B cell (primary cell): ENCODE measurements around the gene LRP1. TPM values are rescaled to one million over a fixed set of nuclear protein-coding genes. Genes with fewer than 3 reads are reported as not detected.

Experiments used
- ATAC-seq: fragments of 200-7000 bp; cut with Tn5 transposase; one replicate; pipeline ENCODE4 v1.10.0; 2021; ENCODE audit warnings: low read depth, mild to moderate bottlenecking, moderate number of reproducible peaks, moderate library complexity
- CTCF ChIA-PET: fragments of 350-600 bp; sonication (Branson Sonifier 250); formaldehyde crosslinking; loops from one replicate; lab custom pipeline; 2021; ENCODE audit warnings: antibody characterized with exemption, inconsistent platforms; lab: Charles Lee
- POLR2A ChIA-PET: fragments of 350-600 bp; sonication (Branson Sonifier 250); formaldehyde crosslinking; loops from one replicate; lab custom pipeline; 2021; ENCODE audit warnings: antibody characterized with exemption; lab: Charles Lee
- DNase-seq: peaks from one replicate; pipeline ENCODE4 v3.0.0; 2013
- H2AFZ ChIP-seq: 2 replicates; pipeline ENCODE4 v1.6.1; 2012; ENCODE audit warnings: mild to moderate bottlenecking, low read depth, low read length; ENCODE audit not compliant: insufficient read depth, poor library complexity, severe bottlenecking
- H3K27ac ChIP-seq, 2 donors: 1 replicate in 1 of 2; 2 replicates in 1 of 2; pipeline ENCODE4 v1.5.1; 2012 to 2013; ENCODE audit warnings: low read length in 2 of 2, mild to moderate bottlenecking in 2 of 2, moderate library complexity in 1 of 2
- H3K27me3 ChIP-seq, 4 experiments: fragments of 200-600 bp in 1 of 4; sonication (generic) in 1 of 4; replicated peaks in 1 of 4; 1 replicate in 2 of 4; 2 replicates in 2 of 4; pipeline versions ENCODE4 v1.6.1 to v1.7.0; 2013 to 2016; ENCODE audit warnings: low read length in 3 of 4, mild to moderate bottlenecking in 2 of 4, mixed read lengths in 1 of 4, moderate library complexity in 1 of 4; ENCODE audit not compliant: insufficient read depth in 4 of 4, control insufficient read depth in 3 of 4; ENCODE audit errors: control extremely low read depth in 1 of 4
- H3K36me3 ChIP-seq, 2 experiments: replicated peaks in 1 of 2; 1 replicate in 1 of 2; 2 replicates in 1 of 2; pipeline versions ENCODE4 v1.6.1 to v1.7.1; 2013; ENCODE audit warnings: low read length in 1 of 2; ENCODE audit not compliant: insufficient read depth in 2 of 2, control insufficient read depth in 1 of 2; ENCODE audit errors: control extremely low read depth in 1 of 2, extremely low read depth in 1 of 2
- H3K4me1 ChIP-seq, 2 donors: fragments of 200-600 bp in 1 of 2; sonication (generic) in 1 of 2; 1 replicate in 1 of 2; 2 replicates in 1 of 2; pipeline versions ENCODE4 v1.5.1 to v1.6.1; 2013 to 2017; ENCODE audit warnings: low read length in 2 of 2; ENCODE audit not compliant: control insufficient read depth in 2 of 2, insufficient read depth in 2 of 2
- H3K4me2 ChIP-seq: replicated peaks from 2 replicates; pipeline ENCODE3; 2012; ENCODE audit warnings: mild to moderate bottlenecking, low read depth, low read length; ENCODE audit not compliant: poor library complexity, severe bottlenecking
- H3K4me3 ChIP-seq, 5 experiments: fragments of 200-600 bp in 1 of 5; sonication (generic) in 1 of 5; 1 replicate in 3 of 5; 2 replicates in 2 of 5; pipeline versions ENCODE4 v1.5.1 to v1.7.0; 2011 to 2016; ENCODE audit warnings: low read length in 4 of 5, mild to moderate bottlenecking in 4 of 5, low read depth in 2 of 5, control low read depth in 1 of 5, moderate library complexity in 1 of 5; ENCODE audit not compliant: insufficient read depth in 1 of 5; ENCODE audit errors: control extremely low read depth in 1 of 5, extremely low read depth in 1 of 5
- H3K79me2 ChIP-seq: fragments of 200-600 bp; sonication (generic); one replicate; pipeline ENCODE4 v1.6.0; 2016; ENCODE audit warnings: low read length; ENCODE audit not compliant: control insufficient read depth, insufficient read depth
- H3K9ac ChIP-seq: fragments of 200-600 bp; sonication (generic); 2 replicates; pipeline ENCODE4 v1.6.1; 2017; ENCODE audit warnings: mild to moderate bottlenecking, low read length, moderate library complexity
- H3K9me3 ChIP-seq, 3 donors: one replicate each; pipeline versions ENCODE4 v1.6.1 to v1.7.1; 2013; ENCODE audit warnings: low read length in 2 of 3; ENCODE audit not compliant: control insufficient read depth in 2 of 3, insufficient read depth in 1 of 3; ENCODE audit errors: control extremely low read depth in 1 of 3
- H4K20me1 ChIP-seq: 2 replicates; pipeline ENCODE4 v1.6.0; 2012; ENCODE audit warnings: mild to moderate bottlenecking, low read length; ENCODE audit not compliant: insufficient read depth, control insufficient read depth, poor library complexity, severe bottlenecking
- H3K27ac Mint-ChIP-seq: one replicate; pipeline ENCODE4 v1.8.0; 2021; ENCODE audit warnings: mixed read lengths
- H3K27me3 Mint-ChIP-seq: one replicate; pipeline ENCODE4 v1.8.0; 2021; ENCODE audit warnings: mixed read lengths
- H3K4me1 Mint-ChIP-seq: one replicate; pipeline ENCODE4 v1.8.0; 2021; ENCODE audit warnings: mixed read lengths
- H3K4me3 Mint-ChIP-seq: one replicate; pipeline ENCODE4 v1.8.0; 2021; ENCODE audit warnings: mixed read lengths
- H3K9me3 Mint-ChIP-seq: one replicate; pipeline ENCODE4 v1.8.0; 2022; ENCODE audit warnings: mixed read lengths; ENCODE audit not compliant: insufficient read depth
- EZH2 ChIP-seq: IDR thresholded peaks from 2 replicates; pipeline ENCODE4 v1.6.1; 2012; ENCODE audit warnings: borderline replicate concordance, low read depth, mild to moderate bottlenecking, moderate library complexity, low read length; ENCODE audit not compliant: insufficient read depth, poor library complexity, severe bottlenecking
- WGBS: methylation state at CpG from one replicate; pipeline ENCODE4 v1.1.5; 2013; ENCODE audit warnings: missing lambda C conversion rate; ENCODE audit not compliant: insufficient coverage; 5-methylcytosine and 5-hydroxymethylcytosine counted together
- intact Hi-C: fragments of 100-400 bp; cut with micrococcal nuclease; formaldehyde crosslinking; loops from one replicate; pipeline ENCODE4 v1.10.0; 2022
- polyA plus RNA-seq: library from polyadenylated mRNA; depleted of rRNA; stranded (reverse); fragments of >200 nt; gene quantifications from 2 replicates; pipeline ENCODE4 v1.2.3, GENCODE V29; 2012
- total RNA-seq, 2 donors: library from RNA; stranded (reverse); fragments of 120-200 nt in 1 of 2; gene quantifications; 1 replicate in 1 of 2; 2 replicates in 1 of 2; pipeline versions ENCODE4 v1.2.3 to v1.2.4, GENCODE V29; 2013 to 2022
- TF ChIP-seq, protein P1 (sequence below): fragments of 200-600 bp; IDR thresholded peaks from one replicate; pipeline ENCODE4 v1.8.0; 2022; ENCODE audit warnings: antibody characterized with exemption, mild to moderate bottlenecking

Gene LRP1
- total and polyA plus RNA-seq, 2 donors (not counting 1 experiment from before 2014, with no cell fraction given) = 2.0 to 4.1 TPM

- H3K4me2 ChIP-seq = peak overlapping the region; percentile 95
- peaks cover 0 to 46% (median 18%) of the 10 kb centered on the region in 4 experiments for H3K27me3 ChIP-seq
- H3K27me3 Mint-ChIP-seq = no peaks in the 10 kb centered on the region
- H4K20me1 ChIP-seq = peaks cover 8% of the 10 kb centered on the region
- H3K4me1 Mint-ChIP-seq = peaks cover 56% of the 10 kb centered on the region
- H3K36me3 ChIP-seq = no peaks in the 10 kb centered on the region
- no peaks in the 10 kb centered on the region for H3K9me3 Mint-ChIP-seq
- H3K27ac Mint-ChIP-seq = no peak overlapping the region
- H3K79me2 ChIP-seq = no peaks in the 10 kb centered on the region
- no peak for ATAC-seq
- ChIA-PET CTCF (interaction anchor here (0.9 to 31.1 kb wide), 9 partner anchors 8 to 598 kb away, joined by 3 to 838 read pairs (median 9); partner anchors contain the start of genes ATP5F1B, LRP1, NXPH4 and SHMT2), POLR2A (interaction anchor here (9.2 kb wide), 1 partner anchor 29 kb away, joined by 110 read pairs; the partner anchor contains the start of gene NXPH4)
- peaks cover 0 to 17% (median 0%) of the 10 kb centered on the region in 3 donors for H3K9me3 ChIP-seq
- TF ChIP-seq EZH2 = no peak
- TF ChIP-seq, protein P1, sequence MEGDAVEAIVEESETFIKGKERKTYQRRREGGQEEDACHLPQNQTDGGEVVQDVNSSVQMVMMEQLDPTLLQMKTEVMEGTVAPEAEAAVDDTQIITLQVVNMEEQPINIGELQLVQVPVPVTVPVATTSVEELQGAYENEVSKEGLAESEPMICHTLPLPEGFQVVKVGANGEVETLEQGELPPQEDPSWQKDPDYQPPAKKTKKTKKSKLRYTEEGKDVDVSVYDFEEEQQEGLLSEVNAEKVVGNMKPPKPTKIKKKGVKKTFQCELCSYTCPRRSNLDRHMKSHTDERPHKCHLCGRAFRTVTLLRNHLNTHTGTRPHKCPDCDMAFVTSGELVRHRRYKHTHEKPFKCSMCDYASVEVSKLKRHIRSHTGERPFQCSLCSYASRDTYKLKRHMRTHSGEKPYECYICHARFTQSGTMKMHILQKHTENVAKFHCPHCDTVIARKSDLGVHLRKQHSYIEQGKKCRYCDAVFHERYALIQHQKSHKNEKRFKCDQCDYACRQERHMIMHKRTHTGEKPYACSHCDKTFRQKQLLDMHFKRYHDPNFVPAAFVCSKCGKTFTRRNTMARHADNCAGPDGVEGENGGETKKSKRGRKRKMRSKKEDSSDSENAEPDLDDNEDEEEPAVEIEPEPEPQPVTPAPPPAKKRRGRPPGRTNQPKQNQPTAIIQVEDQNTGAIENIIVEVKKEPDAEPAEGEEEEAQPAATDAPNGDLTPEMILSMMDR = no peak
- no peak overlapping the region for H3K4me3 ChIP-seq
- peak overlapping the region; percentile 33 for H3K4me3 Mint-ChIP-seq
- H3K4me1 ChIP-seq = peaks cover 50 to 58% of the 10 kb centered on the region in 2 donors
- H2AFZ ChIP-seq = no peak overlapping the region
- intact Hi-C loops = loop anchor here (5.0 kb wide), 2 partner anchors 132 to 177 kb away; partner anchors contain the start of gene STAT6
- H3K27ac ChIP-seq = no peak overlapping the region
- no CpG with 5 or more reads among the region's 6 CpGs for WGBS
- no peak for DNase-seq
- no peak overlapping the region for H3K9ac ChIP-seq
Observed at GRCh38 chr12:57244312-57244696, 116.0 kb downstream of the LRP1 start.

- intact Hi-C loops = no loop called here
- CTCF ChIA-PET = interaction anchor here (1.0 to 31.1 kb wide), 3 partner anchors 31 to 206 kb away, joined by 3 to 838 read pairs (median 5); partner anchors contain the start of gene NXPH4
- H3K4me3 Mint-ChIP-seq = no peak overlapping the region
Observed at GRCh38 chr12:57247041-57247440, 118.8 kb downstream of the LRP1 start.

More at GRCh38 chr12:57247041-57247440, 118.8 kb downstream of the LRP1 start:
- TF ChIP-seq, protein P1 = no peak
- no peak for TF ChIP-seq EZH2
- H3K9me3 Mint-ChIP-seq = no peaks in the 10 kb centered on the region
- DNase-seq (no peak), ATAC-seq (no peak)
- Histone ChIP-seq H3K4me3 (no peak overlapping the region), H3K9ac (no peak overlapping the region), H3K4me1 (peaks cover 29 to 32% of the 10 kb centered on the region in 2 donors), H3K79me2 (no peaks in the 10 kb centered on the region), H4K20me1 (peaks cover 4% of the 10 kb centered on the region), H2AFZ (no peak overlapping the region), H3K9me3 (peaks cover 0 to 12% (median 0%) of the 10 kb centered on the region in 3 donors), H3K27me3 (peaks cover 0 to 31% (median 12%) of the 10 kb centered on the region in 4 experiments), H3K4me2 (no peak overlapping the region), H3K36me3 (no peaks in the 10 kb centered on the region), H3K27ac (no peak overlapping the region)
- no peak overlapping the region for H3K27ac Mint-ChIP-seq
- no CpG with 5 or more reads among the region's 1 CpG for WGBS
- POLR2A ChIA-PET = no interaction called here
- no peaks in the 10 kb centered on the region for H3K27me3 Mint-ChIP-seq
- peaks cover 31% of the 10 kb centered on the region for H3K4me1 Mint-ChIP-seq
